AG10803 (cell line): Measurements from ENCODE around the gene KLF9.

Experiments used
- DNase-seq: peaks from one replicate; pipeline ENCODE4 v3.0.0; 2010; ENCODE audit warnings: low read depth
- H3K4me3 ChIP-seq: 2 replicates; pipeline ENCODE4 v1.5.1; 2011; ENCODE audit warnings: mild to moderate bottlenecking, low read length, control low read depth
- CTCF ChIP-seq: conservative IDR thresholded peaks from 2 replicates; pipeline ENCODE4 v1.5.1; 2011; ENCODE audit warnings: mild to moderate bottlenecking, low read length, control low read depth, inconsistent platforms

The KLF9 gene

GRCh38 chr9:70387663-70388062, 26.8 kb downstream of the KLF9 start:
- DNase-seq, result no peak
- H3K4me3 ChIP-seq, result no peak overlapping the region
- no peak for TF ChIP-seq CTCF

- no peak for DNase-seq
- no peak for TF ChIP-seq CTCF
These were observed 29.0 kb downstream of the KLF9 start for GRCh38 chr9:70385426-70385825.

GRCh38 chr9:70382709-70383605, 31.5 kb downstream of the KLF9 start:
- no peak for TF ChIP-seq CTCF
- DNase-seq, result no peak
- no peak overlapping the region for H3K4me3 ChIP-seq

More at GRCh38 chr9:70385426-70385825, 29.0 kb downstream of the KLF9 start:
- H3K4me3 ChIP-seq, result no peak overlapping the region

GRCh38 chr9:70382046-70382708, 32.3 kb downstream of the KLF9 start:
- no peak for DNase-seq
- no peak for TF ChIP-seq CTCF

GRCh38 chr9:70374962-70375618, 39.4 kb downstream of the KLF9 start:
- no peak for DNase-seq
- TF ChIP-seq CTCF, result no peak
- no peak overlapping the region for H3K4me3 ChIP-seq

More at GRCh38 chr9:70382046-70382708, 32.3 kb downstream of the KLF9 start:
- H3K4me3 ChIP-seq, result no peak overlapping the region

GRCh38 chr9:70367305-70367930, 47.0 kb downstream of the KLF9 start:
- no peak for DNase-seq
- no peak for TF ChIP-seq CTCF
- H3K4me3 ChIP-seq, result no peak overlapping the region
